HG02571 (cell line): Measurements from ENCODE around the gene MSI2.

Experiments used
- ATAC-seq: cut with Tn5 transposase; IDR thresholded peaks from one replicate; pipeline ENCODE4 v1.9.1; 2021; ENCODE audit warnings: mild to moderate bottlenecking, moderate library complexity; ENCODE audit not compliant: unreplicated experiment

Gene MSI2

GRCh38 chr17:57641761-57642160 is 385.4 kb downstream of the MSI2 start:
- ATAC-seq, result no peak

- ATAC-seq, result no peak
These were observed 386.7 kb downstream of the MSI2 start for GRCh38 chr17:57643062-57643461.

GRCh38 chr17:57644326-57644725 is 388.0 kb downstream of the MSI2 start:
- no peak for ATAC-seq

GRCh38 chr17:57645950-57646665 is 389.8 kb downstream of the MSI2 start:
- no peak for ATAC-seq

GRCh38 chr17:57648720-57649119 is 392.4 kb downstream of the MSI2 start:
- ATAC-seq, result no peak

- no peak for ATAC-seq
These were observed 392.9 kb downstream of the MSI2 start for GRCh38 chr17:57649191-57649590.

GRCh38 chr17:57649731-57650484 is 393.6 kb downstream of the MSI2 start:
- ATAC-seq, result no peak

GRCh38 chr17:57650548-57650947 is 394.2 kb downstream of the MSI2 start:
- ATAC-seq, result no peak

GRCh38 chr17:57651451-57651850 is 395.1 kb downstream of the MSI2 start:
- no peak for ATAC-seq

GRCh38 chr17:57651996-57652395 is 395.7 kb downstream of the MSI2 start:
- no peak for ATAC-seq

- ATAC-seq, result no peak
These were observed 396.5 kb downstream of the MSI2 start for GRCh38 chr17:57652811-57653210.

GRCh38 chr17:57653279-57653678 is 397.0 kb downstream of the MSI2 start:
- ATAC-seq, result no peak

- no peak for ATAC-seq
These were observed 397.9 kb downstream of the MSI2 start for GRCh38 chr17:57654040-57654775.

GRCh38 chr17:57655553-57655952 is 399.2 kb downstream of the MSI2 start:
- no peak for ATAC-seq

- no peak for ATAC-seq
These were observed 400.9 kb downstream of the MSI2 start for GRCh38 chr17:57657211-57657610.

- ATAC-seq, result no peak
These were observed 405.7 kb downstream of the MSI2 start for GRCh38 chr17:57662041-57662440.

GRCh38 chr17:57662644-57663308 is 406.5 kb downstream of the MSI2 start:
- ATAC-seq, result no peak

GRCh38 chr17:57663326-57664070 is 407.2 kb downstream of the MSI2 start:
- ATAC-seq, result no peak

- ATAC-seq, result no peak
These were observed 408.8 kb downstream of the MSI2 start for GRCh38 chr17:57665128-57665527.

GRCh38 chr17:57665696-57666095 is 409.4 kb downstream of the MSI2 start:
- no peak for ATAC-seq
